Stimulated activated naive B cell treated with anti-CD40 and anti-IgM and Interleukin-4, amounts not matched to agents 10 μg/mL and 1 μg/mL and 100 μg/mL, for 72 hours (primary cell): Measurements from ENCODE around the gene DYRK2.
"Not testable (repeated sequence)": the region's sequence is repeated elsewhere in the genome, so short reads cannot be mapped to it uniquely, and the experiment has no call there.

Experiments
- ATAC-seq, 2 donors: fragments of 150-1000 bp; cut with Tn5 transposase; replicated peaks; 2 replicates each; pipeline ENCODE4 v1.10.0; 2021; ENCODE audit warnings: moderate library complexity in 1 of 2
- DNase-seq: peaks from one replicate; pipeline ENCODE4 v3.0.0; 2021
- H3K27ac Mint-ChIP-seq: one replicate; pipeline ENCODE4 v1.8.0; 2022; ENCODE audit warnings: mild to moderate bottlenecking, mixed read lengths
- H3K27me3 Mint-ChIP-seq, 2 donors: one replicate each; pipeline ENCODE4 v1.8.0; 2022; ENCODE audit warnings: mixed read lengths in 2 of 2
- H3K36me3 Mint-ChIP-seq, 2 donors: one replicate each; pipeline ENCODE4 v1.8.0; 2022; ENCODE audit warnings: mixed read lengths in 2 of 2, mild to moderate bottlenecking in 1 of 2
- H3K4me1 Mint-ChIP-seq, 2 donors: one replicate each; pipeline ENCODE4 v1.8.0; 2022; ENCODE audit warnings: mixed read lengths in 2 of 2, mild to moderate bottlenecking in 1 of 2
- H3K4me3 Mint-ChIP-seq, 2 donors: one replicate each; pipeline ENCODE4 v1.8.0; 2022; ENCODE audit warnings: mild to moderate bottlenecking in 2 of 2, mixed read lengths in 2 of 2, moderate library complexity in 1 of 2
- H3K9me3 Mint-ChIP-seq, 2 donors: one replicate each; pipeline ENCODE4 v1.8.0; 2022; ENCODE audit warnings: mixed read lengths in 2 of 2, mild to moderate bottlenecking in 1 of 2

DYRK2 gene

GRCh38 chr12:67669934-67670631, 21.5 kb downstream of the DYRK2 start:
- H3K36me3 Mint-ChIP-seq = peaks cover 40 to 52% of the 10 kb centered on the region in 2 donors

GRCh38 chr12:67671419-67671818, 22.9 kb downstream of the DYRK2 start:
- ATAC-seq = no peak
- Mint-ChIP-seq H3K9me3 (peaks cover 16 to 17% of the 10 kb centered on the region in 2 donors), H3K4me1 (peaks cover 7 to 14% of the 10 kb centered on the region in 2 donors), H3K36me3 (peaks cover 40 to 47% of the 10 kb centered on the region in 2 donors), H3K27ac (no peak overlapping the region), H3K27me3 (no peaks in the 10 kb centered on the region), H3K4me3 (no peak overlapping the region)
- DNase-seq = no peak

More at GRCh38 chr12:67669934-67670631, 21.5 kb downstream of the DYRK2 start:
- ATAC-seq = no peak
- H3K27me3 Mint-ChIP-seq = no peaks in the 10 kb centered on the region
- peaks cover 11 to 19% of the 10 kb centered on the region in 2 donors for H3K4me1 Mint-ChIP-seq
- peaks cover 16 to 17% of the 10 kb centered on the region in 2 donors for H3K9me3 Mint-ChIP-seq
- no peak overlapping the region for H3K27ac Mint-ChIP-seq
- no peak for DNase-seq
- H3K4me3 Mint-ChIP-seq = no peak overlapping the region

- Mint-ChIP-seq H3K27ac (no peak overlapping the region), H3K9me3 (peaks cover 16 to 17% of the 10 kb centered on the region in 2 donors), H3K36me3 (peaks cover 40 to 44% of the 10 kb centered on the region in 2 donors), H3K27me3 (no peaks in the 10 kb centered on the region), H3K4me1 (peaks cover 7 to 14% of the 10 kb centered on the region in 2 donors), H3K4me3 (no peak overlapping the region)
- DNase-seq = no peak
- ATAC-seq = no peak
Measured at GRCh38 chr12:67671892-67672291, 23.3 kb downstream of the DYRK2 start.

GRCh38 chr12:67672507-67672906, 24.0 kb downstream of the DYRK2 start:
- DNase-seq, H3K27ac Mint-ChIP-seq, ATAC-seq, H3K4me3 Mint-ChIP-seq, H3K27me3 Mint-ChIP-seq: not testable (repeated sequence)
- Mint-ChIP-seq H3K36me3 (peaks cover 37 to 38% of the 10 kb centered on the region in 2 donors), H3K9me3 (peaks cover 16 to 17% of the 10 kb centered on the region in 2 donors), H3K4me1 (peaks cover 7 to 11% of the 10 kb centered on the region in 2 donors)

DNA sequence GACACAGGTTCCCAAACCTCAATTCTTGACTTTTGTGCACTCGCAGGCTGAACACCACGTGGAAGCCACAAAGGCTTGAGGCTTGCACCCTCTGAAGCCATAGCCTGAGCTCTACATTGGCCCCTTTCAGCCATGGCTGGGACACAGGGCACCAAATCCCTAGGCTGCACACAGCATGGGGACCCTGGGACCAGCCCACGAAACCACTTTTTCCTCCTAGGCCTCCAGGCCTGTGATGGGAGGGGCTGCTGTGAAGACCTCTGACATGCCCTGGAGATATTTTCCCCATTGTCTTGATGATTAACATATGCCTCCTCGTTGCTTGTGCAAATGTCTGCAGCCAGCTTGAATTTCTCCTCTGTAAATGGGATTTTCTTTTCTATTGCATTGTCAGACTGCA, 25.0 kb downstream of the DYRK2 start:
- not testable (repeated sequence) for H3K27ac Mint-ChIP-seq, H3K4me1 Mint-ChIP-seq, H3K4me3 Mint-ChIP-seq, DNase-seq, ATAC-seq, H3K27me3 Mint-ChIP-seq
- Mint-ChIP-seq H3K36me3 (peaks cover 34 to 35% of the 10 kb centered on the region in 2 donors), H3K9me3 (peaks cover 16 to 17% of the 10 kb centered on the region in 2 donors)

DNA sequence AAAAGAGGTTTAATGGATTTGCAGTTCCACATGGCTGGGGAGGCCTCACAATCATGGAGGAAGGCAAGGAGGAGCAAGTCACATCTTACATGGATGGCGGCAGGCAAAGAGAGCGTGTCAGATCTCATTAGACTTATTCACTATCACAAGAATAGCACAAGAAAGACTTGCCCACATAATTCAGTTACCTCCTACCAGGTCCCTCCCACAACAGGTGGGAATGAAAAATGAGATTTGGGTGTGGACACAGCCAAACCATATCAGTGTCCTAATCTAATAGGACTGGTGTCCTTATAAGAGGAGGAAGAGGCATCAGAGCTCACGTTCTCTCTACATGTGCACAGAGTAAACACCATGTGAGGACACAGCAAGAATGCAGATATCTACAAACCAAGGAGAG, 25.9 kb downstream of the DYRK2 start:
- Mint-ChIP-seq H3K27me3 (no peaks in the 10 kb centered on the region), H3K36me3 (peaks cover 34 to 38% of the 10 kb centered on the region in 2 donors), H3K4me1 (peaks cover 2 to 10% of the 10 kb centered on the region in 2 donors), H3K27ac (no peak overlapping the region), H3K9me3 (peaks cover 16 to 17% of the 10 kb centered on the region in 2 donors), H3K4me3 (no peak overlapping the region)
- no peak for DNase-seq
- no peak for ATAC-seq

DNA sequence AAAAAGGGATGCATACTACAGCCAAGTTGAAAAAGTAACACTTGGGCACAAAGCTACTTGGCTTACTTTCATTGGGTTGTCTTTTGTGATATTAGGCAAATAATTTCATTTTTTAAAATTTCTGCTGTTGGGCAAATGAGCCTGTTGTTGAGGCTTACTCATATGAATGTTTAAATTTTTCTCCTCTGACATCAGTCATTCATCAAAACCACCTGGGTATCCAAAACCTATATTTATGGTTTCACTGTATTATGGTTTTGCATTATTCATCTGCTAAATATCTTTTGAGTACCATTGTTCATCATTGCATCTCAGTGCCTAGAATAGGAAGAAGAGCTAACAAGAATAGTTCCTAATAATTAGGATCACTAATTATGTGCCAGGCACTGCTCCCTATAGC, 28.1 kb downstream of the DYRK2 start:
- Mint-ChIP-seq H3K9me3 (peaks cover 16 to 17% of the 10 kb centered on the region in 2 donors), H3K27me3 (no peaks in the 10 kb centered on the region), H3K36me3 (peaks cover 32 to 43% of the 10 kb centered on the region in 2 donors), H3K4me1 (peaks cover 0 to 8% of the 10 kb centered on the region in 2 donors), H3K27ac (no peak overlapping the region), H3K4me3 (no peak overlapping the region)
- DNase-seq (no peak), ATAC-seq (no peak)

- Mint-ChIP-seq H3K4me1 (peaks cover 0 to 8% of the 10 kb centered on the region in 2 donors), H3K36me3 (peaks cover 30 to 41% of the 10 kb centered on the region in 2 donors), H3K9me3 (peaks cover 15 to 17% of the 10 kb centered on the region in 2 donors), H3K4me3 (no peak overlapping the region), H3K27ac (no peak overlapping the region), H3K27me3 (no peaks in the 10 kb centered on the region)
- DNase-seq (no peak), ATAC-seq (no peak)
Measured at GRCh38 chr12:67677166-67677565, 28.6 kb downstream of the DYRK2 start.

- H3K9me3 Mint-ChIP-seq = no peaks in the 10 kb centered on the region
- ATAC-seq (no peak), DNase-seq (no peak)
- no peaks in the 10 kb centered on the region for H3K27me3 Mint-ChIP-seq
- no peak overlapping the region for H3K27ac Mint-ChIP-seq
- H3K4me1 Mint-ChIP-seq = peaks cover 0 to 8% of the 10 kb centered on the region in 2 donors
- no peak overlapping the region for H3K4me3 Mint-ChIP-seq
- H3K36me3 Mint-ChIP-seq = peaks cover 5 to 17% of the 10 kb centered on the region in 2 donors
Measured at GRCh38 chr12:67681105-67681778, 32.7 kb downstream of the DYRK2 start.

- no peak overlapping the region for H3K4me3 Mint-ChIP-seq
- peaks cover 0 to 8% of the 10 kb centered on the region in 2 donors for H3K4me1 Mint-ChIP-seq
- H3K36me3 Mint-ChIP-seq = peaks cover 5 to 17% of the 10 kb centered on the region in 2 donors
- no peak for DNase-seq
- no peak overlapping the region for H3K27ac Mint-ChIP-seq
- H3K9me3 Mint-ChIP-seq = no peaks in the 10 kb centered on the region
- H3K27me3 Mint-ChIP-seq = no peaks in the 10 kb centered on the region
- ATAC-seq = no peak
Measured at GRCh38 chr12:67681941-67682620, 33.5 kb downstream of the DYRK2 start.

DNA sequence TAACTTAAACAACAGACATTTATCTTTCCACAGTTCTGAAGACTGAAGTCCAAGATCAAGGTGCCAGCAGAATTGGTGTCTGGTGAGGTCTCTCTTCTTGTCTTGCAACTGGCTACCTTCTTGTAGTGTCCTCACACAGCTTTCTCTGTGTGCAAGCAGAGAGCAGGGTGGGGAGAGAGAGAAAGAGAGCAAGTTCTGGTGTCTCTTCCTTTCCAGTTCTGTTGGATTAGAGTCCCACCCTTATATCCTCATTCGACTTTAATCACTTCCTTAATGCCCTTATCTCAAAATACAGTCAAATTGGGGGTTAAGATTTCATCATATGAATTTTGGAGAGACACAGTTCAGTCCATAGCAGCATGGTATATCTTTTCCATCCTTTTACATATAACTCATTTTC, 40.8 kb downstream of the DYRK2 start:
- DNase-seq = no peak
- Mint-ChIP-seq H3K27me3 (peaks cover 7 to 8% of the 10 kb centered on the region in 2 donors), H3K4me1 (peaks cover 7 to 22% of the 10 kb centered on the region in 2 donors), H3K36me3 (peaks cover 5 to 14% of the 10 kb centered on the region in 2 donors), H3K27ac (no peak overlapping the region), H3K4me3 (no peak overlapping the region), H3K9me3 (peaks cover 3 to 8% of the 10 kb centered on the region in 2 donors)
- ATAC-seq = no peak

- DNase-seq (no peak), ATAC-seq (no peak)
- peaks cover 3 to 8% of the 10 kb centered on the region in 2 donors for H3K9me3 Mint-ChIP-seq
- H3K4me3 Mint-ChIP-seq = no peak overlapping the region
- H3K36me3 Mint-ChIP-seq = peaks cover 5 to 14% of the 10 kb centered on the region in 2 donors
- no peak overlapping the region for H3K27ac Mint-ChIP-seq
- H3K4me1 Mint-ChIP-seq = peaks cover 13 to 31% of the 10 kb centered on the region in 2 donors
- peaks cover 8 to 12% of the 10 kb centered on the region in 2 donors for H3K27me3 Mint-ChIP-seq
Measured at GRCh38 chr12:67690656-67691055, 42.1 kb downstream of the DYRK2 start.

GRCh38 chr12:67691220-67691619, 42.7 kb downstream of the DYRK2 start:
- Mint-ChIP-seq H3K27me3 (peaks cover 8 to 14% of the 10 kb centered on the region in 2 donors), H3K36me3 (peaks cover 5 to 14% of the 10 kb centered on the region in 2 donors), H3K4me1 (peaks cover 13 to 34% of the 10 kb centered on the region in 2 donors), H3K9me3 (peaks cover 3 to 8% of the 10 kb centered on the region in 2 donors), H3K4me3 (no peak overlapping the region), H3K27ac (peak overlapping the region; percentile 14)
- DNase-seq (no peak), ATAC-seq (no peak)

DNA sequence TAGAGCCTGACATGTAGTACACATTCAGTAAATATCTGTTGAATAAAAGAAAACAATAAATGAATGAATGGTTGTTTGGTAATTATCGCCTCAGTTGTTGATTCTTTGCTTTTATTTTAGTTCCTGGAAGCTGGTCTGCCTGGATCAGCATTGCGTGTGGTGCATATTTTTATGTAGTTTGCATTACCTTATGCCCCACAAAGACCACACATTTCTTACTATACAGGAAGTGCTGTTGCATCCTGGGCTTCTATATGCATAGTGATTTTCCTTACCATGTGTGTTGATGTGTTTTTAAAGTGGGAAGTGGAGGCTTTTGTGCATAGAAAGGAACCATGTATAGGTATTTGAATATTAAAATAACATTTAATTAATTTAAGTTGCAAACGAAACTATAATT, 43.6 kb downstream of the DYRK2 start:
- no peak overlapping the region for H3K27ac Mint-ChIP-seq
- peaks cover 13 to 34% of the 10 kb centered on the region in 2 donors for H3K4me1 Mint-ChIP-seq
- no peak overlapping the region for H3K4me3 Mint-ChIP-seq
- DNase-seq (no peak), ATAC-seq (no peak)
- H3K36me3 Mint-ChIP-seq = peaks cover 5 to 14% of the 10 kb centered on the region in 2 donors
- H3K27me3 Mint-ChIP-seq = peaks cover 8 to 14% of the 10 kb centered on the region in 2 donors
- H3K9me3 Mint-ChIP-seq = peaks cover 3 to 8% of the 10 kb centered on the region in 2 donors
